ENCODE data around the gene TNNC1. TPM values are rescaled to one million over a fixed set of nuclear protein-coding genes. Genes with fewer than 3 reads are reported as not detected.

TNNC1 gene
- total RNA-seq, 1 donor = 1.4 TPM

GRCh38 chr3:52403955-52404354 is 49.9 kb downstream of the TNNC1 start:
- no peak overlapping the region for H3K4me3 ChIP-seq (ENCODE audit: low read depth, low read length)
- TF ChIP-seq CTCF (IDR thresholded peaks at IDR 0.05; ENCODE audit: insufficient read depth, low read length) = no peak
- DNase-seq (ENCODE audit: low read depth) = no peak

GRCh38 chr3:52403271-52403841 is 50.5 kb downstream of the TNNC1 start:
- TF ChIP-seq CTCF (IDR thresholded peaks at IDR 0.05; ENCODE audit: insufficient read depth, low read length) = no peak
- no peak overlapping the region for H3K4me3 ChIP-seq (ENCODE audit: low read depth, low read length)
- no peak for DNase-seq (ENCODE audit: low read depth)

- no peak overlapping the region for H3K4me3 ChIP-seq (ENCODE audit: low read depth, low read length)
- TF ChIP-seq CTCF (IDR thresholded peaks at IDR 0.05; ENCODE audit: insufficient read depth, low read length) = no peak
- DNase-seq (ENCODE audit: low read depth) = no peak
These were observed 51.1 kb downstream of the TNNC1 start for GRCh38 chr3:52402706-52403270.

- TF ChIP-seq CTCF (IDR thresholded peaks at IDR 0.05; ENCODE audit: insufficient read depth, low read length) = no peak
- no peak for DNase-seq (ENCODE audit: low read depth)
- no peak overlapping the region for H3K4me3 ChIP-seq (ENCODE audit: low read depth, low read length)
These were observed 51.7 kb downstream of the TNNC1 start for GRCh38 chr3:52402101-52402521.

GRCh38 chr3:52401551-52401950 is 52.3 kb downstream of the TNNC1 start:
- DNase-seq (ENCODE audit: low read depth) = no peak
- no peak overlapping the region for H3K4me3 ChIP-seq (ENCODE audit: low read depth, low read length)
- TF ChIP-seq CTCF (IDR thresholded peaks at IDR 0.05; ENCODE audit: insufficient read depth, low read length) = no peak

Other genes with a start within 250 kb of the TNNC1 start
- gene TLR9, start 228.4 kb downstream of the TNNC1 start, total RNA-seq (ENCODE audit: low replicate concordance) = not detected in 2 replicates
- 97.5 and 109 TPM in 2 replicates for gene TWF2, start 214.9 kb downstream of the TNNC1 start, total RNA-seq (ENCODE audit: low replicate concordance)
- 27.4 and 42.4 TPM in 2 replicates for gene PPM1M, start 208.3 kb downstream of the TNNC1 start, total RNA-seq (ENCODE audit: low replicate concordance)
- gene WDR82, start 175.4 kb downstream of the TNNC1 start, total RNA-seq (ENCODE audit: low replicate concordance) = 39.6 and 61.5 TPM in 2 replicates
- 6.1 and 10.4 TPM in 2 replicates for gene GLYCTK, start 166.2 kb downstream of the TNNC1 start, total RNA-seq (ENCODE audit: low replicate concordance)
- gene DNAH1, start 137.7 kb downstream of the TNNC1 start, total RNA-seq (ENCODE audit: low replicate concordance) = 3.4 and 6.0 TPM in 2 replicates
- gene BAP1, start 44.0 kb downstream of the TNNC1 start, total RNA-seq (ENCODE audit: low replicate concordance) = 41.2 and 54.9 TPM in 2 replicates
- 5.8 and 9.0 TPM in 2 replicates for gene PHF7, start 43.4 kb downstream of the TNNC1 start, total RNA-seq (ENCODE audit: low replicate concordance)
- 0.49 TPM in 1 of 2 replicates, not detected in the other for gene SEMA3G, start 8.9 kb downstream of the TNNC1 start, total RNA-seq (ENCODE audit: low replicate concordance)
- 52.7 and 90.8 TPM in 2 replicates for gene NISCH, start 1.6 kb upstream of the TNNC1 start, total RNA-seq (ENCODE audit: low replicate concordance)
- gene STAB1, start 41.3 kb upstream of the TNNC1 start, total RNA-seq (ENCODE audit: low replicate concordance) = 0.90 and 1.1 TPM in 2 replicates
- 31.1 and 68.2 TPM in 2 replicates for gene NT5DC2, start 79.8 kb upstream of the TNNC1 start, total RNA-seq (ENCODE audit: low replicate concordance)
- 4.3 and 7.7 TPM in 2 replicates for gene UQCC5, start 82.6 kb upstream of the TNNC1 start, total RNA-seq (ENCODE audit: low replicate concordance)
- 115 and 149 TPM in 2 replicates for gene PBRM1, start 231.9 kb upstream of the TNNC1 start, total RNA-seq (ENCODE audit: low replicate concordance)
- gene GNL3, start 232.0 kb upstream of the TNNC1 start, total RNA-seq (ENCODE audit: low replicate concordance) = 114 and 325 TPM in 2 replicates

All from fibroblast of the aortic adventitia (primary cell).